AG04449 (cell line): ENCODE data around the gene TEX35.
A peak's percentile ranks its signal among the peaks of the same experiment; 100 is the strongest.

Experiments used
- CTCF ChIA-PET: fragments of 350-600 bp; formaldehyde crosslinking; extraction: SDS; loops from one replicate; lab custom pipeline; 2021; ENCODE audit warnings: antibody characterized with exemption; lab: Yijun Ruan, JAX
- POLR2A ChIA-PET: fragments of 400-600, 350-600 bp; formaldehyde crosslinking; extraction: SDS; loops from one replicate; lab custom pipeline; 2020; ENCODE audit warnings: antibody characterized with exemption, inconsistent platforms; lab: Yijun Ruan, JAX
- DNase-seq: peaks from one replicate; pipeline ENCODE4 v3.0.0-alpha.2; 2010; ENCODE audit warnings: low read depth, low spot score
- H3K4me3 ChIP-seq: 2 replicates; pipeline ENCODE4 v1.5.1; 2011; ENCODE audit warnings: low read depth, mild to moderate bottlenecking, control low read depth, low read length
- TF ChIP-seq, protein P1 (sequence below): IDR thresholded peaks from one replicate; pipeline ENCODE4 v1.5.1; 2011; ENCODE audit warnings: mild to moderate bottlenecking, moderate library complexity, low read length, control low read depth, inconsistent platforms; ENCODE audit not compliant: insufficient read depth; ENCODE audit errors: missing control alignments

Gene TEX35

DNA sequence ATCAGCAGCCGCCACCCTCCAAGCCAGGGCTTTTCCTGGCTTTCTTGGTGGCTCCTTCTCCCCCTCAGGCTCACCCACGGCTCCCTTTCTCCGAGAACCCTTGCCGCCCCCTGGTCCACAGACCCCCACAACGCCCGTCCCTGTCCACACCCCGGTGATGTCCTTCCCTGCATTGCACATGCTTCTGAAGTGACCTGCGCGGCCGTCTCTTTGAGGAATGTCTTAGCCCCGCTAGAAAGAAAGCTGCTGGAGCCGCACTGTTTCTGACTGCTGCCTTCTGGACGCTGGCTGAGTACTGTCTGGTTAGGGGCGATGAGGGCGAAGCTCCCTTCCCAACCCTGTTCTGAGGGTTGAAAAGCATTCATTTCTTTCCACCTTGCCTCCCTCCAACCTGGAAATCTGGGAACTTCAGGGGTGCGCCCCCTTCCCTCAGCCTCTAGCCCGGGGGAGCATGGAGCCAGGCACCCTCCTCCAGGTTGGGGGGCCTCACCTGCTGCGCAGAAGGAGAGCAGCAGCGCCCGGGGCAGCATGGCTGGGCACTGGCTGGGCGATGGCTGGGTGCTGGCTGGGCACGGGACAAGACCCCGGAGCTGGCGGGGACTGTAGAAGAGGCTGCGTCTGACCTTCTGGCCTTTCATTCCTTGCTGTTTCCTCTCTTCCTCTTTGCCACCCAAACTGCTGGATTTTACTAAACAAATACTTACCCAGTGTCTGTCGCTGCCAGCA, 16.3 kb upstream of the TEX35 start, which contains the start of gene CLEC20A:
Gene CLEC20A, minus strand, starts transcription at position 555 of the 726 bp plus-strand sequence. Its CDS starts 25 bp downstream, at position 530.
- no peak within 1 kb of the TSS for H3K4me3 ChIP-seq
- ChIA-PET POLR2A (no interaction called here), CTCF (interaction anchor here (9.0 kb wide), 1 partner anchor 20 kb away, joined by 205 read pairs; the partner anchor contains the start of gene TEX35)
- TF ChIP-seq, protein P1, sequence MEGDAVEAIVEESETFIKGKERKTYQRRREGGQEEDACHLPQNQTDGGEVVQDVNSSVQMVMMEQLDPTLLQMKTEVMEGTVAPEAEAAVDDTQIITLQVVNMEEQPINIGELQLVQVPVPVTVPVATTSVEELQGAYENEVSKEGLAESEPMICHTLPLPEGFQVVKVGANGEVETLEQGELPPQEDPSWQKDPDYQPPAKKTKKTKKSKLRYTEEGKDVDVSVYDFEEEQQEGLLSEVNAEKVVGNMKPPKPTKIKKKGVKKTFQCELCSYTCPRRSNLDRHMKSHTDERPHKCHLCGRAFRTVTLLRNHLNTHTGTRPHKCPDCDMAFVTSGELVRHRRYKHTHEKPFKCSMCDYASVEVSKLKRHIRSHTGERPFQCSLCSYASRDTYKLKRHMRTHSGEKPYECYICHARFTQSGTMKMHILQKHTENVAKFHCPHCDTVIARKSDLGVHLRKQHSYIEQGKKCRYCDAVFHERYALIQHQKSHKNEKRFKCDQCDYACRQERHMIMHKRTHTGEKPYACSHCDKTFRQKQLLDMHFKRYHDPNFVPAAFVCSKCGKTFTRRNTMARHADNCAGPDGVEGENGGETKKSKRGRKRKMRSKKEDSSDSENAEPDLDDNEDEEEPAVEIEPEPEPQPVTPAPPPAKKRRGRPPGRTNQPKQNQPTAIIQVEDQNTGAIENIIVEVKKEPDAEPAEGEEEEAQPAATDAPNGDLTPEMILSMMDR: no peak
- DNase-seq: no peak

DNA sequence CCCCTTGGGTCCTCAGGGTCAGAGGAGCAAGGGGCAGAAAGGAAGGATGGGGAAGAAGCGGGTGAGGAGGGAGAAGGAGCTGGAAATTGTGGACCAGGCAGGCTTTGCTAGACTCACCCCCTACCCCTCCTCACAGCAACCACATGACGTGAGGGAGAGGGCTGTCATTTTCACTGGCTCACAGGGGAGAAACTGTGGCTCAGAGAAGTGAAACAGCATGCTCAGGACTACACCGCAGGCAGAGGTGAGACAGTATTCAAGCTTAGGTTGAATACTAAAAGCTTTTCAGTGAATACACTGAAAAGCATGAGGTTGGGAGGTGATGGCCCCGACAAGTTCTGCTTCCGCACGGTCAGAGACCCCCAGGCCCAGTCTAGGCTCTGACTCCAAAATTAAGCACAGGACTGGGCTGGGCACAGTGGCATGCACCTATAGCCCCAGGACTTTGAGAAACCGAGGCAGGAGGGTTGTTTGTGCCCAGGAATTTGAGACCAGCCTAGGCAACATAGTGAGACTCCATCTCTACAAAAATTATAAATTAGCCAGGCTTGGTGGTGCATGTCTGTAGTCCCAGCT, 14.9 kb upstream of the TEX35 start:
- H3K4me3 ChIP-seq: no peak overlapping the region
- TF ChIP-seq, protein P1: no peak
- CTCF ChIA-PET: interaction anchor here (1.2 to 9.0 kb wide), 6 partner anchors 10 to 506 kb away, joined by 4 to 205 read pairs (median 98); partner anchors contain the start of gene TEX35
- POLR2A ChIA-PET: no interaction called here
- no peak for DNase-seq

DNA sequence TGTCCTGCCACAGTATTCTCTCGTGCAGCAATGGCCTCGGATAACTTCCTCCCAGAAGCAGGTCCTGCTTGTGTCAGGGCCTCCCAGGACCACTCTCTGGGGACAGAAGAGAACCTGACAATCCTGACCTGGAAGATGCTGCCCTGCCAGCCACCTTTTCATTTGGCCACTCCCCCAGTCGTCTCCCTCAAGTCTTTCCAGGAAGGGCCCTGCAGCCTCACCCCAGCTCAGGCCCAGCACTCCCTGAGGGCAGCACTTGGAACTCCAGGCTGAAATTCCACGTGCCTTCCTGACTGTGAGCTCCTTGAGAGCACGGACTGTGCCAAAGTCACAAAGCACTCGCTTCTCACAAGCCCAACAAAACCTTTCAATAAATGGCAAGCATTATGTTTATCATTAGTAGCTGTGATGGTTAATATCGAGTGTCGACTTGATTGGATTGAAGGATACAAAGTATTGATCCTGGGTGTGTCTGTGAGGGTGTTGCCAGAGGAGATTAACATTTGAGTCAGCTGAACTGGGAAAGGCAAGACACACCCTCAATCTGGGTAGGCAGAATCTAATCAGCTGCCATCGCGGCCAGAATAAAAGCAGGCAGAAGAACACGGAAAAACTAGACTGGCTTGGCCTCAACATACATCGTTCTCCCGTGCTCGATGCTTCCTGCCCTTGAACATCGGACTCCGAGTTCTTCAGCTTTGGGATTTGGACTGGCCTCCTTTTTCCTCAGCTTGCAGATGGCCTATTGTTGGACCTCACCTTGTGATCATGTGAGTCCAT, 13.8 kb upstream of the TEX35 start:
- CTCF ChIA-PET: interaction anchor here (1.2 to 9.0 kb wide), 12 partner anchors 11 to 505 kb away, joined by 3 to 205 read pairs (median 50); partner anchors contain the start of gene TEX35
- POLR2A ChIA-PET: no interaction called here
- H3K4me3 ChIP-seq: no peak overlapping the region
- TF ChIP-seq, protein P1: no peak
- no peak for DNase-seq

DNA sequence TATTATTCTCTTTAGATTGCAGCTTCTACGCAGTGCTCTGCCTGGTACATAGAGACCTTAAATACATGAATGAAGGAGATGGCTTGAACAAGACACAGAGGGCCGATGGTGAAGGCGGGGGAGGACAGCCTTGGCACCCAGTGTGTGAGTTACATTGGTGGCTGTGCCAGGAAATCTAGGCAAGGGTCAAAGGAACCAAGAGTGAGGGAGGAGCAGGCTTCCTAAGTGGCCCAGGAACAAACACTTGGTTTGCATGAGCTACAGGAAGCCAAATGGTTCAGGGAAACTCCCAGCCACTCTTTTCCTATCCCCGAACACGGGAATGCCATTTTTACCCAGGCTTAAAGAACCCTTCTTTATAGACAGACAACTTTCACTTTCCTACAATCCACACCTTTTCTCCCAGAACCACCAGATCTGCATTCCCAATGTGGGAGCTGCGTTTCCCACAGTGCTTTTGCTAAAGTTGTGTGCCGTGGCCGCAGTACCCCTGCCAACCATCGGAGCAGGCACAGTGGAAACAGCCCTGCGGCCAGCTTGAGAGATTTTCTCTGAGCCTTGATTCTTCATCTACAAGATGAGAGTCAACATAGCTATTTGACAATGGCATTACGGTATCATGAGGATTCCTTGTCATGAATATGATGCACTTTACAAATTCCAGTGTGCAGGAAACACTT, 12.7 kb upstream of the TEX35 start:
- POLR2A ChIA-PET: no interaction called here
- TF ChIP-seq, protein P1: peak; percentile 31
- CTCF ChIA-PET: interaction anchor here (1.1 to 9.0 kb wide), 23 partner anchors 12 to 555 kb away, joined by 3 to 205 read pairs (median 10); partner anchors contain the start of gene TEX35
- no peak overlapping the region for H3K4me3 ChIP-seq
- no peak for DNase-seq

DNA sequence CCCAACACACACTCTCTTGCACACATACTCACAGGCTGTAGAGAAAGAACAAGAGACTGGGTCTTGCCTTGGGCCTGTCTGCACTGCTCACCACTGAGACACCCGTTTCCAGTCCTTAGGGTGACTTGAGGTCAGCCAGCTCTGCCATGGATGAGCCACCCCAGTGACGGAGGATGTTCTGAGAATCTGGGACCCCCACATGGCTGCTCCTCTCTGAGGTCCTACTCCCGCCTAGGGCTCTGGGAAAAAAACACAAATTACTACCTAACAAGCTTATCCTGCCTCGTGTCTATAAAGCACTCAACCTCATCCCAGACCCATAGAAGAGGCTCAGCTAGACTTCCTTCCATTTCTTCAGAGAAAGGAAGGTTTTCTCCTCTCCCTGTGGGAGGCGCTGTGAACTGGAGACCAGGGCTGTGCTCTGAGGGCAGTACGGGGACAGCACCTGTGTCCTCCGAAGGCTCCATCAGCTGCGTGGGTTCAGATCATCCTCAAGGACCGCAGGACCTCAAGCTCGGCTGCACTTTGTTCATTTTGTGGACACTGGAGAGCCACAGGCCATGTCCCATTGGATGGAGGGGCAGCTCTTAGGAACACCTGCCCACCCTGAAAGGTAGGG, 11.9 kb upstream of the TEX35 start:
- ChIA-PET CTCF (interaction anchor here (0.7 to 9.0 kb wide), 40 partner anchors 13 to 555 kb away, joined by 3 to 205 read pairs (median 6); partner anchors contain the start of gene TEX35), POLR2A (no interaction called here)
- H3K4me3 ChIP-seq: no peak overlapping the region
- DNase-seq: no peak
- TF ChIP-seq, protein P1: no peak
